ENCODE results near the gene RETNLB. TPM values are rescaled to one million over a fixed set of nuclear protein-coding genes. Genes with fewer than 3 reads are reported as not detected.

RETNLB gene
- total RNA-seq, 2 experiments from 2014 or later = not detected

GRCh38 chr3:108724101-108724500 is 33.1 kb downstream of the RETNLB start:
- DNase-seq = no peak
- intact Hi-C loops (cut with DNase I, micrococcal nuclease) = no loop called here
- Histone ChIP-seq H3K9me3 (ENCODE audit: control insufficient read depth in 1 of 2, insufficient read depth in 1 of 2, low read length in 2 of 2) (no peaks in the 10 kb centered on the region), H3K36me3 (ENCODE audit: insufficient read depth, low read length) (no peaks in the 10 kb centered on the region), H3K4me3 (ENCODE audit: low read length) (no peak overlapping the region), H3K4me1 (ENCODE audit: insufficient read depth, low read length) (no peaks in the 10 kb centered on the region), H3K27ac (ENCODE audit: low read depth in 1 of 2, low read length in 2 of 2) (no peak overlapping the region), H3K27me3 (ENCODE audit: control insufficient read depth in 1 of 2, insufficient read depth in 2 of 2, low read length in 2 of 2) (no peaks in the 10 kb centered on the region)
- Mint-ChIP-seq H3K27ac (no peak overlapping the region), H3K4me1 (ENCODE audit: low read depth) (no peaks in the 10 kb centered on the region), H3K36me3 (ENCODE audit: low read depth) (no peaks in the 10 kb centered on the region), H3K9me3 (no peaks in the 10 kb centered on the region), H3K27me3 (no peaks in the 10 kb centered on the region), H3K4me3 (no peak overlapping the region)
- no peak for TF ChIP-seq CTCF (IDR thresholded peaks at IDR 0.05)
- CTCF ChIA-PET = no interaction called here
- ATAC-seq (ENCODE audit: poor library complexity) = no peak
- POLR2A ChIA-PET = no interaction called here

GRCh38 chr3:108722724-108723123 is 34.5 kb downstream of the RETNLB start:
- H3K4me1 ChIP-seq (ENCODE audit: insufficient read depth, low read length) = no peaks in the 10 kb centered on the region
- no peaks in the 10 kb centered on the region for H3K27me3 Mint-ChIP-seq
- intact Hi-C loops (cut with DNase I, micrococcal nuclease) = no loop called here
- DNase-seq (no peak), ATAC-seq (ENCODE audit: poor library complexity) (no peak)
- H3K36me3 Mint-ChIP-seq (ENCODE audit: low read depth) = no peaks in the 10 kb centered on the region
- H3K27ac ChIP-seq (ENCODE audit: low read depth in 1 of 2, low read length in 2 of 2) = no peak overlapping the region
- no peak overlapping the region for H3K4me3 ChIP-seq (ENCODE audit: low read length)
- TF ChIP-seq CTCF (IDR thresholded peaks at IDR 0.05) = no peak
- H3K9me3 ChIP-seq (ENCODE audit: control insufficient read depth in 1 of 2, insufficient read depth in 1 of 2, low read length in 2 of 2) = no peaks in the 10 kb centered on the region
- H3K4me1 Mint-ChIP-seq (ENCODE audit: low read depth) = no peaks in the 10 kb centered on the region
- no peak overlapping the region for H3K4me3 Mint-ChIP-seq
- H3K27me3 ChIP-seq (ENCODE audit: control insufficient read depth in 1 of 2, insufficient read depth in 2 of 2, low read length in 2 of 2) = no peaks in the 10 kb centered on the region
- ChIA-PET CTCF (no interaction called here), POLR2A (no interaction called here)
- H3K36me3 ChIP-seq (ENCODE audit: insufficient read depth, low read length) = no peaks in the 10 kb centered on the region
- H3K9me3 Mint-ChIP-seq = no peaks in the 10 kb centered on the region
- H3K27ac Mint-ChIP-seq = no peak overlapping the region

DNA sequence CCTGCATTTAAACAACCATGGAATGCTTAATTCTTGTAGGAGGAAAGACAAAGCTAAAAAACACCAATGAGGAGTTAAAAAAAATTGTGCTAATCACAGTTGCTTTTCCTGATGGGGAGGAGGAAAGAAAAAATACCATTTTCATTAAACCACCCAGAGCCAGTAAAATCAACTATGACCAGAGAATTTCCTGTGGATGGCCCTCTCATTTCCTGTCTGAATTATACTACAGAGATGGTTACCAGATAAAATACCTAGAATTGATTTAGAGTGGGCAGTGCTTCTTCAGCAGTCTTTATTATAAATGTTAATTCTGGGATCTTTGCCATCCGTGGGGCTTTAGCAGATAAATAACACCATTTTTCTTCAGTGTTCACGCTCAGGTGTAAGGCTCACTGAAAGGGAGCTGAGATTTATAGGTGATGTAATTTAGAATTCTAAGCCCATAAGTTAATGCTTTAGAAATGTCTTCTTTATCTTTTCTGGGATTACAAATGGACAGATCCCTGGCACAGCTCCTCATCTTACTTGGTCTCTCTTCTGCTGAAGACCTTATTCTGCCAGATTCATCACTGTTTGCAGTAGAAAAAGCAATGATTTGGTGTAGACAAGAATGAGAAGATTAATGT is 37.9 kb downstream of the RETNLB start:
- ATAC-seq (ENCODE audit: poor library complexity) (no peak), DNase-seq (no peak)
- intact Hi-C loops (cut with DNase I, micrococcal nuclease) = no loop called here
- Histone ChIP-seq H3K36me3 (ENCODE audit: insufficient read depth, low read length) (no peaks in the 10 kb centered on the region), H3K27me3 (ENCODE audit: control insufficient read depth in 1 of 2, insufficient read depth in 2 of 2, low read length in 2 of 2) (no peaks in the 10 kb centered on the region), H3K9me3 (ENCODE audit: control insufficient read depth in 1 of 2, insufficient read depth in 1 of 2, low read length in 2 of 2) (no peaks in the 10 kb centered on the region), H3K4me3 (ENCODE audit: low read length) (no peak overlapping the region), H3K4me1 (ENCODE audit: insufficient read depth, low read length) (no peaks in the 10 kb centered on the region), H3K27ac (ENCODE audit: low read depth in 1 of 2, low read length in 2 of 2) (no peak overlapping the region)
- H3K27ac Mint-ChIP-seq = no peak overlapping the region
- no peaks in the 10 kb centered on the region for H3K27me3 Mint-ChIP-seq
- ChIA-PET POLR2A (no interaction called here), CTCF (interaction anchor here (1.2 to 1.7 kb wide), 2 partner anchors 11 to 17 kb away, joined by 3 to 5 read pairs; no protein-coding TSS in a partner anchor)
- H3K4me3 Mint-ChIP-seq = no peak overlapping the region
- TF ChIP-seq CTCF (IDR thresholded peaks at IDR 0.05) = no peak
- no peaks in the 10 kb centered on the region for H3K36me3 Mint-ChIP-seq (ENCODE audit: low read depth)
- no peaks in the 10 kb centered on the region for H3K4me1 Mint-ChIP-seq (ENCODE audit: low read depth)
- no peaks in the 10 kb centered on the region for H3K9me3 Mint-ChIP-seq
